ENCODE data around the gene GADD45GIP1.

Gene GADD45GIP1

GRCh38 chr19:12956446-12957388, at the start of gene GADD45GIP1:
Gene GADD45GIP1 (minus strand): TSS chr19:12957223. CDS start chr19:12957212, 11 bp downstream.
- DNase-seq: peak; percentile 81

GRCh38 chr19:13005861-13006370, 48.9 kb upstream of the GADD45GIP1 start:
- no peak for DNase-seq

GRCh38 chr19:13005253-13005652, 48.2 kb upstream of the GADD45GIP1 start:
- no peak for DNase-seq

- DNase-seq: no peak
These were observed 47.2 kb upstream of the GADD45GIP1 start for GRCh38 chr19:13004273-13004672.

GRCh38 chr19:13003081-13003480, 46.1 kb upstream of the GADD45GIP1 start:
- DNase-seq: no peak

- no peak for DNase-seq
These were observed 45.3 kb upstream of the GADD45GIP1 start for GRCh38 chr19:13002166-13002898.

- DNase-seq: no peak
These were observed 44.6 kb upstream of the GADD45GIP1 start for GRCh38 chr19:13001502-13002165.

- no peak for DNase-seq
These were observed 44.1 kb upstream of the GADD45GIP1 start for GRCh38 chr19:13001166-13001501.

GRCh38 chr19:12997967-12998940, 41.2 kb upstream of the GADD45GIP1 start:
- DNase-seq: no peak

GRCh38 chr19:12997179-12997966, 40.4 kb upstream of the GADD45GIP1 start:
- no peak for DNase-seq

- DNase-seq: no peak
These were observed 39.5 kb upstream of the GADD45GIP1 start for GRCh38 chr19:12996406-12997094.

- DNase-seq: no peak
These were observed 38.8 kb upstream of the GADD45GIP1 start for GRCh38 chr19:12995596-12996405.

- peak; percentile 48 for DNase-seq
These were observed 37.9 kb upstream of the GADD45GIP1 start, which contains the start of gene NFIX for GRCh38 chr19:12994701-12995595. Gene NFIX (plus strand): TSS chr19:12995475. CDS start chr19:12995838, 363 bp downstream.

- no peak for DNase-seq
These were observed 36.5 kb upstream of the GADD45GIP1 start for GRCh38 chr19:12993562-12993961.

- DNase-seq: no peak
These were observed 35.7 kb upstream of the GADD45GIP1 start for GRCh38 chr19:12992729-12993128.

GRCh38 chr19:12991296-12991695, 34.3 kb upstream of the GADD45GIP1 start:
- DNase-seq: no peak

- DNase-seq: no peak
These were observed 33.8 kb upstream of the GADD45GIP1 start for GRCh38 chr19:12990853-12991252.

- no peak for DNase-seq
These were observed 33.4 kb upstream of the GADD45GIP1 start for GRCh38 chr19:12990431-12990830.
